A673 (cell line): Measurements from ENCODE around the gene GRIK3. TPM values are rescaled to one million over a fixed set of nuclear protein-coding genes. Genes with fewer than 3 reads are reported as not detected.

Experiments used
- BruUV-seq: library from RNA; stranded (reverse); fragments of 400-500 nt; replicated peaks from 2 replicates; lab custom pipeline; 2021; lab: Mats Ljungman, UMichigan
- CTCF ChIA-PET: fragments of 300-600 bp; sonication (Branson Sonifier 250); formaldehyde crosslinking; loops from one replicate; lab custom pipeline; 2022; ENCODE audit warnings: antibody characterized with exemption; lab: Charles Lee
- POLR2A ChIA-PET: fragments of 300-600 bp; sonication (Branson Sonifier 250); formaldehyde crosslinking; loops from one replicate; lab custom pipeline; 2022; ENCODE audit warnings: antibody characterized with exemption; ENCODE audit not compliant: low non-redundant PET; lab: Charles Lee
- DNase-seq: peaks from one replicate; pipeline ENCODE4 v3.0.0-alpha.2; 2015; ENCODE audit warnings: low spot score
- H3K27ac ChIP-seq: fragments of 200-600 bp; sonication (generic); 2 replicates; pipeline ENCODE4 v1.5.1; 2016; ENCODE audit warnings: mixed run types, low read depth, mild to moderate bottlenecking, mixed read lengths, antibody characterized with exemption, low read length; ENCODE audit not compliant: poor library complexity, severe bottlenecking
- H3K27me3 ChIP-seq: fragments of 200-600 bp; sonication (generic); replicated peaks from 2 replicates; pipeline ENCODE4 v1.6.1; 2017; ENCODE audit warnings: mixed run types, low read depth, mild to moderate bottlenecking, mixed read lengths, antibody characterized with exemption, low read length; ENCODE audit not compliant: insufficient read depth, poor library complexity
- H3K36me3 ChIP-seq: fragments of 200-600 bp; sonication (generic); 2 replicates; pipeline ENCODE4 v1.6.1; 2016; ENCODE audit warnings: mixed run types, mild to moderate bottlenecking, mixed read lengths, antibody characterized with exemption, low read length; ENCODE audit not compliant: insufficient read depth, poor library complexity, severe bottlenecking
- H3K4me1 ChIP-seq: fragments of 200-600 bp; sonication (generic); 2 replicates; pipeline ENCODE4 v1.6.1; 2017; ENCODE audit warnings: mixed run types, mild to moderate bottlenecking, mixed read lengths, antibody characterized with exemption, low read length; ENCODE audit not compliant: insufficient read depth, poor library complexity, severe bottlenecking
- H3K4me3 ChIP-seq: fragments of 200-600 bp; sonication (generic); 2 replicates; pipeline ENCODE4 v1.5.1; 2016; ENCODE audit warnings: low read depth, mixed run types, mild to moderate bottlenecking, mixed read lengths, low read length; ENCODE audit not compliant: poor library complexity, severe bottlenecking
- H3K9me3 ChIP-seq: fragments of 200-600 bp; sonication (generic); 2 replicates; pipeline ENCODE4 v1.6.1; 2016; ENCODE audit warnings: mixed run types, low read depth, mild to moderate bottlenecking, mixed read lengths, antibody characterized with exemption, low read length; ENCODE audit not compliant: poor library complexity, severe bottlenecking
- EZH2 ChIP-seq: fragments of 200-600 bp; sonication (generic); IDR thresholded peaks from 2 replicates; pipeline ENCODE4 v1.6.1; 2017; ENCODE audit warnings: borderline replicate concordance, low read depth, mild to moderate bottlenecking, mixed read lengths, antibody characterized with exemption, low read length; ENCODE audit not compliant: poor library complexity, severe bottlenecking
- intact Hi-C: fragments of 100-400 bp; cut with micrococcal nuclease; formaldehyde crosslinking; loops from one replicate; pipeline ENCODE4 v1.10.0; 2022; ENCODE audit not compliant: unreplicated experiment
- total RNA-seq: library from RNA; stranded (reverse); gene quantifications from 2 replicates; pipeline ENCODE4 v1.2.3, GENCODE V29; 2021
- TF ChIP-seq, protein P1 (sequence below): fragments of 300-800, 200-600 bp; sonication (generic); conservative IDR thresholded peaks from 2 replicates; pipeline ENCODE4 v1.5.1; 2017; ENCODE audit warnings: low read depth, mild to moderate bottlenecking, antibody characterized with exemption, low read length, moderate library complexity, mixed read lengths

GRIK3 gene
- total RNA-seq, 1 experiment from 2014 or later, result 0.17 TPM

DNA sequence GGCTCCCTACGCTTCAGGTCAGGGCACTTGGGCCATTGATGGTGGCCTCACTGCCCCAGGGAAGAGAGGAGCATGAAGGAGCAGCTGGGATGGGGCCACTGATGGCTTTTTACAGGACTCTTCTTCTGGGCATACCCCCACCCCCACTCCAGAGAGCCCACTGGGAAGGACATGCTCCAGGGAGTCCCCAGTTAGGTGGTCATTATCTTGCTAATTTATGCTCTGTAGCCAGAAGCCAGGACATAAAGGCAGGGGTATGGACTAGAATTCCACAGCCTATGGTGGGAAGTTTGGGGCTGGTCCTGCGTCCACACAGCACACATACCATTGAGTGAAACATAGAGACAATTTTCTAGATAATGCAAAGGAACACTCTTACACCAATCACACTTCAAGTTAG, 8.8 kb upstream of the GRIK3 start:
- Histone ChIP-seq H3K27ac (no peak overlapping the region), H3K9me3 (no peaks in the 10 kb centered on the region), H3K36me3 (no peaks in the 10 kb centered on the region), H3K27me3 (peaks cover 28% of the 10 kb centered on the region), H3K4me3 (no peak overlapping the region), H3K4me1 (no peaks in the 10 kb centered on the region)
- no peak for DNase-seq
- intact Hi-C loops, result no loop called here
- no peak for TF ChIP-seq EZH2
- TF ChIP-seq, protein P1, sequence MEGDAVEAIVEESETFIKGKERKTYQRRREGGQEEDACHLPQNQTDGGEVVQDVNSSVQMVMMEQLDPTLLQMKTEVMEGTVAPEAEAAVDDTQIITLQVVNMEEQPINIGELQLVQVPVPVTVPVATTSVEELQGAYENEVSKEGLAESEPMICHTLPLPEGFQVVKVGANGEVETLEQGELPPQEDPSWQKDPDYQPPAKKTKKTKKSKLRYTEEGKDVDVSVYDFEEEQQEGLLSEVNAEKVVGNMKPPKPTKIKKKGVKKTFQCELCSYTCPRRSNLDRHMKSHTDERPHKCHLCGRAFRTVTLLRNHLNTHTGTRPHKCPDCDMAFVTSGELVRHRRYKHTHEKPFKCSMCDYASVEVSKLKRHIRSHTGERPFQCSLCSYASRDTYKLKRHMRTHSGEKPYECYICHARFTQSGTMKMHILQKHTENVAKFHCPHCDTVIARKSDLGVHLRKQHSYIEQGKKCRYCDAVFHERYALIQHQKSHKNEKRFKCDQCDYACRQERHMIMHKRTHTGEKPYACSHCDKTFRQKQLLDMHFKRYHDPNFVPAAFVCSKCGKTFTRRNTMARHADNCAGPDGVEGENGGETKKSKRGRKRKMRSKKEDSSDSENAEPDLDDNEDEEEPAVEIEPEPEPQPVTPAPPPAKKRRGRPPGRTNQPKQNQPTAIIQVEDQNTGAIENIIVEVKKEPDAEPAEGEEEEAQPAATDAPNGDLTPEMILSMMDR, result no peak
- CTCF ChIA-PET, result no interaction called here
- no TSS peak for BruUV-seq
- POLR2A ChIA-PET, result no interaction called here

DNA sequence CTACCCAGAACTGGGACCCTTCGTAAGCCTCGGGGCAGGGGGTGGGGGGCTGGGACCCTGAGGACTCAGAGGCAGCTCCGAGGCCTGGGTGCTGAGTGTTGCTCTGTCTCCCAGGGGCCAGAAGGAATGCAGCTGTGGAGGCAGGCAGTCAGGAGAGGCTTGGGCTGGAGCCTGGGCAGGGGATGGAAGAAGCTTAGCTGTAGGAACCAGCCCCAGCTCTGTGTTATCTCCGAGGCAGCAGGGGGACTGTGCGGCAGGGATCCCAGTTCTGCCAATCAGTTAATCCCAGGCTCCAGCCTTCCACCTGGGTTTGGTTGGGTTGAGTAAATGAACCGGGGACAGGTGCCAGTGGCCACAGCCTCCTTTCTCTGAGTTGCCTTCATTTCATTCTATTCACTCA, 8.2 kb upstream of the GRIK3 start:
- Histone ChIP-seq H3K27me3 (peaks cover 33% of the 10 kb centered on the region), H3K4me1 (no peaks in the 10 kb centered on the region), H3K36me3 (no peaks in the 10 kb centered on the region), H3K9me3 (no peaks in the 10 kb centered on the region), H3K4me3 (no peak overlapping the region), H3K27ac (no peak overlapping the region)
- TF ChIP-seq, protein P1, result no peak
- no peak for TF ChIP-seq EZH2
- POLR2A ChIA-PET, result no interaction called here
- no peak for DNase-seq
- CTCF ChIA-PET, result no interaction called here
- BruUV-seq, result no TSS peak
- intact Hi-C loops, result no loop called here

DNA sequence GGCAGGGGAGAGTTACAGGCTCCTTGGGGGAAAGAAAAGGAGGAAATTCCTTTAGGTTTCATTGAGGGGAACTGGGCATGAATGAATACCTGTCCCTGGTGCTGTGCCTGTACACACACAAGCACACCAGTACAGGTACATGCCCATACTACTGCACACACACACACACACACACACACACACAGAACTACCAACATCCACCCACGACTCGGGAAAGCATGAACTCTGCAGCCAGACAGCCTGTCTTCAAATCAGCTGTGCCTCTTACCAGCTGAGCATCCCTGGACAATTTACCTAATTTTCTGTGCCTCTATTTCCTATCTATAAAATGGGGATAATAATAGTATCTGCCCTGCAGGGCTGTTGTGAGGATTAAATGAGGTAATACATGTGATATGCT, 7.2 kb upstream of the GRIK3 start:
- Histone ChIP-seq H3K4me3 (no peak overlapping the region), H3K4me1 (no peaks in the 10 kb centered on the region), H3K36me3 (no peaks in the 10 kb centered on the region), H3K9me3 (no peaks in the 10 kb centered on the region), H3K27me3 (peaks cover 41% of the 10 kb centered on the region), H3K27ac (no peak overlapping the region)
- intact Hi-C loops, result no loop called here
- no peak for DNase-seq
- POLR2A ChIA-PET, result no interaction called here
- no TSS peak for BruUV-seq
- CTCF ChIA-PET, result no interaction called here
- TF ChIP-seq EZH2, result no peak
- TF ChIP-seq, protein P1, result no peak
